GM19395 (cell line): ENCODE results near the gene LRRC4B.

Experiments used
- ATAC-seq: cut with Tn5 transposase; IDR thresholded peaks from one replicate; pipeline ENCODE4 v1.9.1; 2021; ENCODE audit warnings: mild to moderate bottlenecking, moderate library complexity; ENCODE audit not compliant: unreplicated experiment

Gene LRRC4B

GRCh38 chr19:50509366-50509765 is 58.9 kb downstream of the LRRC4B start:
- ATAC-seq: no peak

- ATAC-seq: no peak
These were observed 59.4 kb downstream of the LRRC4B start for GRCh38 chr19:50508843-50509190.

- ATAC-seq: no peak
These were observed 60.9 kb downstream of the LRRC4B start for GRCh38 chr19:50507376-50507775.

- no peak for ATAC-seq
These were observed 61.5 kb downstream of the LRRC4B start for GRCh38 chr19:50506700-50507099.

- no peak for ATAC-seq
These were observed 62.2 kb downstream of the LRRC4B start for GRCh38 chr19:50505856-50506611.

- ATAC-seq: no peak
These were observed 66.4 kb downstream of the LRRC4B start for GRCh38 chr19:50501568-50502475.

GRCh38 chr19:50501186-50501567 is 67.1 kb downstream of the LRRC4B start:
- no peak for ATAC-seq

- ATAC-seq: no peak
These were observed 67.5 kb downstream of the LRRC4B start for GRCh38 chr19:50500753-50501151.

- no peak for ATAC-seq
These were observed 68.0 kb downstream of the LRRC4B start for GRCh38 chr19:50500060-50500752.

- no peak for ATAC-seq
These were observed 69.8 kb downstream of the LRRC4B start for GRCh38 chr19:50498219-50499056.

- no peak for ATAC-seq
These were observed 71.2 kb downstream of the LRRC4B start for GRCh38 chr19:50497022-50497405.

- ATAC-seq: no peak
These were observed 71.8 kb downstream of the LRRC4B start for GRCh38 chr19:50496189-50497021.

- no peak for ATAC-seq
These were observed 73.2 kb downstream of the LRRC4B start for GRCh38 chr19:50495020-50495531.

- no peak for ATAC-seq
These were observed 73.8 kb downstream of the LRRC4B start for GRCh38 chr19:50494186-50495019.

GRCh38 chr19:50493171-50493570 is 75.1 kb downstream of the LRRC4B start:
- ATAC-seq: no peak

GRCh38 chr19:50492303-50493052 is 75.8 kb downstream of the LRRC4B start:
- ATAC-seq: no peak

GRCh38 chr19:50490991-50491472 is 77.2 kb downstream of the LRRC4B start:
- ATAC-seq: no peak

GRCh38 chr19:50490411-50490811 is 77.8 kb downstream of the LRRC4B start:
- ATAC-seq: no peak
